ENCODE data around the gene EDN2. TPM values are rescaled to one million over a fixed set of nuclear protein-coding genes. Genes with fewer than 3 reads are reported as not detected.

Gene EDN2
- total and polyA plus RNA-seq, 2 of the 8 experiments (the other 6 are each of a cell fraction or from before 2014, with no cell fraction given): 0.32 to 0.39 TPM

DNA sequence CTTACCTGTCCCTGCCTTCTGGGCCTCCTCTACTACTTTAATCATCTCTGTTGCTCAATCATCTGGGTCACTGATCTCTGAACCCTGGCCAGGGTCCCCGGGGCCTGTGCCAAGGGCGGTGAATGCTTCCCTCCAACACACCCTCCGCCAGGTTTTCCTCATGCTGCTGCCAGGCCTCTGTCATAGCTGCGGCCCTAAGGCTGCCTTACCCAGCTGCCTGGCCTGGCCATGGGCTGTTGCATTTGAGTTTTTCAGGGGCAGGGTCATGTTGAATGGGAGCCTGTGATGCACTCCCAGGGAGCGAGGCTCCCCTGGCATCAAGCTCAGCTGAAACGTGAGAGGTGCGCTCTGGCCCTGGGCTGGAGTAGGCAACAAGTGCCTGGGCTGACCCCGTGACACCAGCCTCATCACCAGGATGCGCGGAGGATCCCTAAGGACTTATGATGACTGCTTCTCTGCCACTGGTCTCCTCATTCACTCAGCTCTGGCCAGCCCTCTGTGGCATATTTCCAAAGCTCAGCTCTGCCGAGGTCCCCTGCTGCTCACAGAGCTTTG is 7.6 kb downstream of the EDN2 start:
- no peak for TF ChIP-seq CEBPB (IDR thresholded peaks at IDR 0.05; ENCODE audit: low read depth, low read length)
- no peak for TF ChIP-seq SP2 (IDR thresholded peaks at IDR 0.05; ENCODE audit: low read length)
- Histone ChIP-seq H4K5ac (ENCODE audit: insufficient read length, low read depth, low read length) (no peak overlapping the region), H3K27me3 (replicated peaks in 1 of 4; ENCODE audit: control insufficient read depth in 3 of 4, extremely low read depth in 1 of 4, insufficient read depth in 3 of 4, low read length in 3 of 4) (no peaks in the 10 kb centered on the region), H3K9me3 (ENCODE audit: insufficient read depth in 2 of 2, low read depth in 1 of 2, low read length in 1 of 2) (no peaks in the 10 kb centered on the region), H4K91ac (replicated peaks; ENCODE audit: insufficient read length, low read length) (peak overlapping the region; percentile 40), H3K4me2 (ENCODE audit: insufficient read depth in 1 of 2, low read depth in 2 of 2, low read length in 2 of 2) (no peak overlapping the region), H2AFZ (ENCODE audit: low read length) (no peak overlapping the region), H2BK120ac (replicated peaks; ENCODE audit: low read depth, low read length) (no peak overlapping the region), H3K27ac (ENCODE audit: low read depth, low read length) (no peak overlapping the region), H4K20me1 (replicated peaks in 1 of 2; ENCODE audit: control insufficient read depth in 1 of 2, insufficient read depth in 2 of 2, low read length in 2 of 2) (no peaks in the 10 kb centered on the region), H2AK5ac (ENCODE audit: low read depth, low read length) (no peak overlapping the region), H3K4ac (replicated peaks; ENCODE audit: insufficient read length, low read depth, low read length) (no peak overlapping the region), H3K56ac (replicated peaks; ENCODE audit: insufficient read length, low read depth, low read length) (no peak overlapping the region), H3K36me3 (ENCODE audit: control insufficient read depth in 2 of 4, insufficient read depth in 4 of 4, low read length in 3 of 4) (no peaks in the 10 kb centered on the region), H3K4me1 (replicated peaks in 1 of 4; ENCODE audit: control insufficient read depth in 3 of 4, insufficient read depth in 4 of 4, low read length in 3 of 4) (peaks cover 0 to 5% (median 4%) of the 10 kb centered on the region in 4 experiments; a peak in 2 of 7 replicates), H3K14ac (ENCODE audit: insufficient read length) (no peak overlapping the region), H4K8ac (ENCODE audit: extremely low read depth, insufficient read depth, low read length) (no peak overlapping the region), H3K79me1 (ENCODE audit: low read depth, low read length) (no peaks in the 10 kb centered on the region), H3K9ac (replicated peaks in 1 of 4; ENCODE audit: extremely low read depth in 1 of 4, low read depth in 3 of 4, low read length in 3 of 4) (no peak overlapping the region), H2BK5ac (ENCODE audit: low read depth, low read length) (no peak overlapping the region), H3K18ac (ENCODE audit: extremely low read depth, low read length) (no peak overlapping the region; the same call in 1 of the 2 replicates), H2BK15ac (ENCODE audit: low read length) (peak overlapping the region; percentile 61; the same call in 1 of the 2 replicates), H3K23ac (ENCODE audit: insufficient read length) (no peak overlapping the region), H2BK20ac (ENCODE audit: low read length) (no peak overlapping the region), H3K79me2 (ENCODE audit: control insufficient read depth in 1 of 2, insufficient read depth in 2 of 2, low read length in 2 of 2) (no peaks in the 10 kb centered on the region), H3K23me2 (ENCODE audit: low read depth, low read length) (no peaks in the 10 kb centered on the region), H3K4me3 (ENCODE audit: extremely low read depth in 1 of 4, insufficient read depth in 2 of 4, low read depth in 3 of 4, low read length in 4 of 4) (no peak overlapping the region), H2BK12ac (ENCODE audit: low read depth, low read length) (0 out of 2 replicates have a peak overlapping the region, but pooled peaks have one; percentile 23)
- FAIRE-seq: no peak
- no peak for DNase-seq (ENCODE audit: low read depth in 1 of 2, low spot score in 2 of 2)
- ChIA-PET POLR2A (ENCODE audit: partially characterized antibody) (interaction anchor here (1.2 to 2.3 kb wide), 2 partner anchors 9 to 23 kb away, joined by 3 to 5 read pairs; no protein-coding TSS in a partner anchor), CTCF (ENCODE audit: partially characterized antibody) (interaction anchor here (0.5 to 12.5 kb wide), 17 partner anchors 8 to 210 kb away, joined by 3 to 141 read pairs (median 5); partner anchors contain the start of gene EDN2)
- WGBS, 2 experiments (ENCODE audit: extremely low coverage in 1 of 2, insufficient coverage in 1 of 2, insufficient read length in 1 of 2, insufficient replicate concordance in 2 of 2, low coverage in 1 of 2, low lambda C conversion rate in 2 of 2, missing lambda C conversion rate in 1 of 2): 84% methylated on average over 11 of the region's 11 CpGs; no CpG with 5 or more reads in 1 of the 2 experiments
